Activated CD8-positive, alpha-beta T cell treated with anti-CD3 and anti-CD28 coated beads for 36 hours (primary cell): Measurements from ENCODE around the gene DNASE1L3. TPM values are rescaled to one million over a fixed set of nuclear protein-coding genes. Genes with fewer than 3 reads are reported as not detected.

Experiments used
- ATAC-seq: fragments of 200-7000 bp; cut with Tn5 transposase; one replicate; pipeline ENCODE4 v1.10.0; 2021; ENCODE audit warnings: mild to moderate bottlenecking, moderate library complexity
- CTCF ChIA-PET: fragments of 350-600 bp; sonication (Branson Sonifier 250); formaldehyde crosslinking; loops from one replicate; lab custom pipeline; 2021; ENCODE audit warnings: antibody characterized with exemption; lab: Charles Lee
- POLR2A ChIA-PET: fragments of 350-600 bp; sonication (Branson Sonifier 250); formaldehyde crosslinking; loops from one replicate; lab custom pipeline; 2021; ENCODE audit warnings: antibody characterized with exemption; lab: Charles Lee
- DNase-seq: peaks from one replicate; pipeline ENCODE4 v3.0.0-alpha.2; 2020
- H3K27ac Mint-ChIP-seq: one replicate; pipeline ENCODE4 v1.8.0; 2021; ENCODE audit warnings: mild to moderate bottlenecking, mixed read lengths
- H3K27me3 Mint-ChIP-seq: one replicate; pipeline ENCODE4 v1.8.0; 2021; ENCODE audit warnings: mixed read lengths
- H3K36me3 Mint-ChIP-seq: one replicate; pipeline ENCODE4 v1.8.0; 2021; ENCODE audit warnings: low read depth, mixed read lengths
- H3K4me1 Mint-ChIP-seq: one replicate; pipeline ENCODE4 v1.8.0; 2021; ENCODE audit warnings: low read depth, mixed read lengths
- H3K4me3 Mint-ChIP-seq: one replicate; pipeline ENCODE4 v1.8.0; 2021; ENCODE audit warnings: mild to moderate bottlenecking, moderate library complexity, mixed read lengths
- H3K9me3 Mint-ChIP-seq: one replicate; pipeline ENCODE4 v1.8.0; 2021; ENCODE audit warnings: mixed read lengths
- intact Hi-C: fragments of 100-400 bp; cut with micrococcal nuclease; formaldehyde crosslinking; loops from one replicate; pipeline ENCODE4 v1.10.0; 2022
- total RNA-seq, 2 experiments: library from RNA; stranded (reverse); gene quantifications; one replicate each; pipeline ENCODE4 v1.2.3, GENCODE V29; 2021
- TF ChIP-seq, protein P1 (sequence below): fragments of 200-600 bp; IDR thresholded peaks from one replicate; pipeline ENCODE4 v1.8.0; 2022; ENCODE audit warnings: antibody characterized with exemption, mild to moderate bottlenecking

DNASE1L3 gene
- total RNA-seq, 2 experiments from 2014 or later, result not detected

DNA sequence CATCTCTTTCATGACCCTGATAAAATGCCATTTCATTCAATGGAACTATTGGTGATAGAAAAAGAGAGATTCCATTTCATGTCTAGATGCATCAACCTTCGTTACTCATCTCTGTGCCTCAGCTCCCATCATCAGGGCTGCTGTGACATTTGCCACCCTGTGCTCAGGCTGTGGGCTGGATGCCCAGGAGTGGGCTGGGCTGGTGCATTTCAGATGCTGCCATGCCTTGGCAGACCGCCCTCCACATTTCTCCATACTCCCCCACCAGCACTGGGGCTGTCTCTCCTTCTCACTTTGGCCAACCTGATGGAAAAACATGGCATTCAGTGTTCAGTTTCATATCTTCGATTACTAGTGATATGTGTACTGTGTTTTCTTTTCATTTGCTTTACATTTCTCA lies 59.1 kb downstream of the DNASE1L3 start:
- Mint-ChIP-seq H3K36me3 (peaks cover 12% of the 10 kb centered on the region), H3K27me3 (no peaks in the 10 kb centered on the region), H3K4me3 (no peak overlapping the region), H3K9me3 (no peaks in the 10 kb centered on the region), H3K4me1 (no peaks in the 10 kb centered on the region), H3K27ac (no peak overlapping the region)
- CTCF ChIA-PET, result no interaction called here
- intact Hi-C loops, result no loop called here
- POLR2A ChIA-PET, result no interaction called here
- ATAC-seq (no peak), DNase-seq (no peak)
- TF ChIP-seq, protein P1, sequence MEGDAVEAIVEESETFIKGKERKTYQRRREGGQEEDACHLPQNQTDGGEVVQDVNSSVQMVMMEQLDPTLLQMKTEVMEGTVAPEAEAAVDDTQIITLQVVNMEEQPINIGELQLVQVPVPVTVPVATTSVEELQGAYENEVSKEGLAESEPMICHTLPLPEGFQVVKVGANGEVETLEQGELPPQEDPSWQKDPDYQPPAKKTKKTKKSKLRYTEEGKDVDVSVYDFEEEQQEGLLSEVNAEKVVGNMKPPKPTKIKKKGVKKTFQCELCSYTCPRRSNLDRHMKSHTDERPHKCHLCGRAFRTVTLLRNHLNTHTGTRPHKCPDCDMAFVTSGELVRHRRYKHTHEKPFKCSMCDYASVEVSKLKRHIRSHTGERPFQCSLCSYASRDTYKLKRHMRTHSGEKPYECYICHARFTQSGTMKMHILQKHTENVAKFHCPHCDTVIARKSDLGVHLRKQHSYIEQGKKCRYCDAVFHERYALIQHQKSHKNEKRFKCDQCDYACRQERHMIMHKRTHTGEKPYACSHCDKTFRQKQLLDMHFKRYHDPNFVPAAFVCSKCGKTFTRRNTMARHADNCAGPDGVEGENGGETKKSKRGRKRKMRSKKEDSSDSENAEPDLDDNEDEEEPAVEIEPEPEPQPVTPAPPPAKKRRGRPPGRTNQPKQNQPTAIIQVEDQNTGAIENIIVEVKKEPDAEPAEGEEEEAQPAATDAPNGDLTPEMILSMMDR, result no peak

DNA sequence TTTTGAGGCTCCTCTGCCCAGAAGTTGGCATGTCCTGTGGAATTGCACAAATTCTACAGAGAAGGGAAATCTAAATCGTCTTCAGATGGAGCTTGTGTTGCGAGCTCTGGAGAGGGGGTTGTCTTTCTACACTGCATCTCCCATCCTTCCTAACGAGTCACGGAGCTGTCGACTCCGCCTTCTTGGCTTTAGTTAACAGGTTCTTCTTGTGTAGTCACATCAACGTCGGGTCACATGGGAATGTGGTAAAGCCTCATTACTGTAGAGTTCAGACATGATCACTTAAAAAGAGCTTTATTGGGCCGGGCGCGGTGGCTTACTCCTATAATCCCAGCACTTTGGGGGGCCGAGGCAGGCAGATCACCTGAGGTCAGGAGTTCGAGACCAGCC lies 60.0 kb downstream of the DNASE1L3 start:
- no peak overlapping the region for H3K27ac Mint-ChIP-seq
- DNase-seq (no peak), ATAC-seq (no peak)
- no peak overlapping the region for H3K4me3 Mint-ChIP-seq
- no peaks in the 10 kb centered on the region for H3K27me3 Mint-ChIP-seq
- CTCF ChIA-PET, result no interaction called here
- intact Hi-C loops, result no loop called here
- TF ChIP-seq, protein P1, result no peak
- no peaks in the 10 kb centered on the region for H3K4me1 Mint-ChIP-seq
- no peaks in the 10 kb centered on the region for H3K9me3 Mint-ChIP-seq
- peaks cover 12% of the 10 kb centered on the region for H3K36me3 Mint-ChIP-seq
- POLR2A ChIA-PET, result no interaction called here

DNA sequence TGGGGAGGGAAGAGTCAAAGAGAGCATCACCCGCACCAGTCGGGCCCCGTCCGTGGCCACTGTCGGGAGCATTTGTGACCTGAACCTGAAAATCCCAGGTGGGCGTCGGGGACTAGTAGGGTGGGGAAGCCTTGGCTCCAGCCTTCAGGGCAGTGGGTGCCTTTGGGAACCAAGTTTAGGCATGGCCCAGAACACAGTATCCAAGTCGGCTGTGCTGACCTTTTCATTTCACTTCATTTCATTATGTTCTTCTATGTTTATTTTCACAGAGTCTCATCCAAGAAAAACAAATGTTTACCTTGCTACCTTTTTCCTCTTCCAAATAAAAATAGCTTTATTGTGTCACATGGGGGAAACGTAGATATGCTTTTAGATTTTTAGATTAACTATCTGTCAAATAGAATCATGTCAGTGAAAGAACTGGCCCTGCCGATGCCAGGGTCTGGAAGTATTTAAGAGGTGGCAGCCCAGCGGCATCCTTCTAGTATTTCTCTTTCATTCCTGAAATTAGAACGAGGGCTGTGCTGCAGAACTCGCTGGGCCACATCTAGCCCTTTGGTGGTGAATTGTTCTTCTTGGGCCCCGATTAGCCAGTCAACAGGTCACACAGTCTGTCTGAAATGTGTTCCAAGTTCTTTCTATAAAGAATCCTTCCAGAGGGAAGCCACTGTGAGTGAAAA lies 60.5 kb downstream of the DNASE1L3 start:
- ATAC-seq (no peak), DNase-seq (no peak)
- TF ChIP-seq, protein P1, result no peak
- Mint-ChIP-seq H3K27ac (no peak overlapping the region), H3K4me3 (no peak overlapping the region), H3K4me1 (no peaks in the 10 kb centered on the region), H3K36me3 (peaks cover 12% of the 10 kb centered on the region), H3K9me3 (no peaks in the 10 kb centered on the region), H3K27me3 (no peaks in the 10 kb centered on the region)
- ChIA-PET POLR2A (no interaction called here), CTCF (no interaction called here)
- intact Hi-C loops, result no loop called here

DNA sequence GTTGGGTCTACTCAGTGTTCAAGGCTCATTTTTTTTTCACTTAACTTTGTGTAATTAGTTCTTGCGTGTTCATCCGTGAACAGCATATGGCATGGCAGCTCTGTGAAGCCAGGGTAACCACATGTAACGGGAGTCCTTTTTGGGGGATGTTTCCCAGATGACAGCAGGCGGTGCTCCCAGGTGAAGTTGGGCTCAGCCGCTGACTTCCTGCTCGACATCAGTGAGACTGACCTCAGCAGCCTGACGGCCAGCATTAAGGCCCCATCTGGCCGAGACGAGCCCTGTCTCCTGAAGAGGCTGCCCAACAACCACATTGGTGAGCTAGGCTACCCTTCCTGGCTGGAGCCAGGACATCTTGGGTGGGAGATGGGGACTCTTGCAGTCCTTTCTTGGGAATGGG lies 62.7 kb downstream of the DNASE1L3 start:
- DNase-seq (no peak), ATAC-seq (no peak)
- TF ChIP-seq, protein P1, result no peak
- Mint-ChIP-seq H3K4me1 (no peaks in the 10 kb centered on the region), H3K9me3 (no peaks in the 10 kb centered on the region), H3K4me3 (no peak overlapping the region), H3K27me3 (no peaks in the 10 kb centered on the region), H3K27ac (no peak overlapping the region), H3K36me3 (peaks cover 8% of the 10 kb centered on the region)
- POLR2A ChIA-PET, result no interaction called here
- CTCF ChIA-PET, result no interaction called here
- intact Hi-C loops, result no loop called here

DNA sequence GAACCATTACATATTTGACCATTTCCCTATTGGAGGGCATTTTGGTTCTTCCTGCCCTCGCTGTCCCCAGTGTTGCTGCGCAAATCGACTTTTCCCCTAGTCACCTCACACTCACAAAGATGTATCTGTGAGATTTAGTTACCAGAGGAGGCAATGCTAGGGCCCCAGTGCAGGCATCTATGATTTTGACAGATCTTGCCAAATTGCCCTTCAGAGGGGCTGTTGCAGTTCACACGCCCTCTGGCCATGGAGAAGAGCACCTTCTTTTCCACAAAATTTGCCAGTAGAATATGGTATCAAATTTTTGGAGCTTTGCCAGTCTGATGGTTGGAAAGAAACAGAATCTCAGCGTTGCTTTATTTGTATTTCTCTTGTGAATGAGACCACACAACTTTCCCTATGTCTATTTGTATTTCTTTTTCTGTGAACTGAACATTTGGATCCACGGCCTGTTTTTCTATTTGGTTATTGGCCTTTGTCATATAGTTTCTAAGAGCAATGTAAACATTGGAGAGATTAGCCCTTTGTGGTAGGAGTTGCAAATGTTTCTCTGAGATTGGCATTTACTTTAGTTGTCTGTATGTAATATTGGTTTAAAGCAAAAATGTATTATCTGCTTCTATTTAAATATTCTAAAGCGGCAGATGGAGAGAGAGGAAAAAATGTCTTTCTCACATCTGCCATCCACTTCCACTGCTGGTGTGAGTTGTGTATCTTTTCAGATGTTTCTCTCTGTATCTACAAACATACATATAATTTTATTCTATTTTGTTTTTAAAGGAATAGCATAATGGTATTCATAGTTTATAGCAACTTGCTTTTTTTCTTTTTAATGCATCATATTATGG lies 66.1 kb downstream of the DNASE1L3 start:
- ChIA-PET CTCF (no interaction called here), POLR2A (no interaction called here)
- intact Hi-C loops, result no loop called here
- no peak overlapping the region for H3K4me3 Mint-ChIP-seq
- DNase-seq (no peak), ATAC-seq (no peak)
- no peaks in the 10 kb centered on the region for H3K9me3 Mint-ChIP-seq
- H3K36me3 Mint-ChIP-seq, result peaks cover 10% of the 10 kb centered on the region
- H3K27ac Mint-ChIP-seq, result no peak overlapping the region
- no peaks in the 10 kb centered on the region for H3K4me1 Mint-ChIP-seq
- TF ChIP-seq, protein P1, result no peak
- no peaks in the 10 kb centered on the region for H3K27me3 Mint-ChIP-seq
